Left ventricle myocardium inferior (tissue), 1 donor: Measurements from ENCODE around the gene CAPN2. TPM values are rescaled to one million over a fixed set of nuclear protein-coding genes. Genes with fewer than 3 reads are reported as not detected.
"Not testable (repeated sequence)": the region's sequence is repeated elsewhere in the genome, so short reads cannot be mapped to it uniquely, and the experiment has no call there.

ENCODE experiments used
- DNase-seq: peaks from one replicate; pipeline ENCODE4 v3.0.0-alpha.2; 2020
- H3K27ac ChIP-seq: fragments of 200-600 bp; replicated peaks from 2 replicates; pipeline ENCODE4 v1.8.0; 2021
- H3K27me3 ChIP-seq: fragments of 200-600 bp; 2 replicates; pipeline ENCODE4 v1.8.0; 2021; ENCODE audit warnings: low read depth
- H3K36me3 ChIP-seq: fragments of 200-600 bp; 2 replicates; pipeline ENCODE4 v1.8.0; 2021
- H3K4me1 ChIP-seq: fragments of 200-600 bp; 2 replicates; pipeline ENCODE4 v1.8.0; 2021
- H3K4me3 ChIP-seq: fragments of 200-600 bp; 2 replicates; pipeline ENCODE4 v1.8.0; 2021; ENCODE audit warnings: mild to moderate bottlenecking, moderate library complexity
- H3K9me3 ChIP-seq: fragments of 200-600 bp; replicated peaks from 2 replicates; pipeline ENCODE4 v1.8.0; 2021
- CTCF ChIP-seq: fragments of 200-600 bp; IDR thresholded peaks from 2 replicates; pipeline ENCODE4 v1.8.0; 2021; ENCODE audit warnings: antibody characterized with exemption, mild to moderate bottlenecking, borderline replicate concordance
- intact Hi-C: fragments of 100-400 bp; cut with micrococcal nuclease; formaldehyde crosslinking; loops from one replicate; pipeline ENCODE4 v1.11.0; 2022
- total RNA-seq: library from RNA; stranded (reverse); fragmentation: NEBNext Ultra II Directional; extraction: Animal tissue kit (Norgen Biotek cat#: 25700); gene quantifications from one replicate; pipeline ENCODE4 v1.2.1, GENCODE V29; 2021
- donor health status: DM: no; HTN: yes; CAD: no; lungs with severe emphysema.

Gene CAPN2
- total RNA-seq, 1 donor from 2014 or later, result 65.3 TPM

- no peak for DNase-seq
- intact Hi-C loops, result no loop called here
- peaks cover under 1% of the 10 kb centered on the region for H3K36me3 ChIP-seq
- peak overlapping the region; percentile 16 for H3K4me3 ChIP-seq
- H3K27me3 ChIP-seq, result no peaks in the 10 kb centered on the region
- no peaks in the 10 kb centered on the region for H3K9me3 ChIP-seq
- TF ChIP-seq CTCF, result no peak
- peak overlapping the region; percentile 85 for H3K27ac ChIP-seq
- H3K4me1 ChIP-seq, result peaks cover 99% of the 10 kb centered on the region
Measured at GRCh38 chr1:223733898-223734852, 21.8 kb downstream of the CAPN2 start.

GRCh38 chr1:223736638-223737037, 24.3 kb downstream of the CAPN2 start:
- DNase-seq, H3K4me3 ChIP-seq, H3K9me3 ChIP-seq, H3K27me3 ChIP-seq, H3K36me3 ChIP-seq, intact Hi-C loops: not testable (repeated sequence)
- H3K27ac ChIP-seq, result peak overlapping the region; percentile 85
- H3K4me1 ChIP-seq, result peaks cover 97% of the 10 kb centered on the region

DNA sequence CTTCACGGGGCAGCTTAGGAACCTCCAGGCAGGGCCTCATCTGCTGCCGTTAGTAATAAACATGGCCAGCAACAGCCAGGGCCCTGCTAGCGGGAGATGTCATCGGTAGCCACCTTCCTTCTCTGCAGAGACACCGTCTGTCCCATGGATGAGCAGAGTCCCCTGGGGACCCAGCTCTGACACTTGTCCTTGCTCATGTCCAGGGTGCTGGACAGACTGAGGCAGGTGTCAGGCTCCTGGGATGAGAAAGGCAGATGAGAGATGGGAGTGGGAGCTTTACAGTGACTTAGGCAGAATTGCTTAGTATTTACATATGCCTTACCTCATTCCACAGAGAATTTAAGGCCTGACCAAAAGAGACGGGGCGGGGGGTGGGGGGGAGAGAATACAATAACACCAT, 25.0 kb downstream of the CAPN2 start:
- Histone ChIP-seq H3K4me3 (no peak overlapping the region), H3K36me3 (no peaks in the 10 kb centered on the region), H3K9me3 (no peaks in the 10 kb centered on the region), H3K27me3 (no peaks in the 10 kb centered on the region), H3K27ac (peak overlapping the region; percentile 85), H3K4me1 (peaks cover 96% of the 10 kb centered on the region)
- intact Hi-C loops, result no loop called here
- no peak for TF ChIP-seq CTCF
- no peak for DNase-seq

GRCh38 chr1:223738465-223739365, 26.4 kb downstream of the CAPN2 start:
- Histone ChIP-seq H3K4me3 (no peak overlapping the region), H3K27me3 (no peaks in the 10 kb centered on the region), H3K27ac (peak overlapping the region; percentile 79), H3K4me1 (peaks cover 96% of the 10 kb centered on the region), H3K9me3 (no peaks in the 10 kb centered on the region), H3K36me3 (no peaks in the 10 kb centered on the region)
- no peak for TF ChIP-seq CTCF
- no peak for DNase-seq
- intact Hi-C loops, result no loop called here

- no peaks in the 10 kb centered on the region for H3K27me3 ChIP-seq
- DNase-seq, result no peak
- no peaks in the 10 kb centered on the region for H3K9me3 ChIP-seq
- H3K4me3 ChIP-seq, result no peak overlapping the region
- peak overlapping the region; percentile 79 for H3K27ac ChIP-seq
- no peak for TF ChIP-seq CTCF
- peaks cover 96% of the 10 kb centered on the region for H3K4me1 ChIP-seq
- intact Hi-C loops, result no loop called here
- peaks cover 6% of the 10 kb centered on the region for H3K36me3 ChIP-seq
Measured at GRCh38 chr1:223739366-223740037, 27.2 kb downstream of the CAPN2 start.

DNA sequence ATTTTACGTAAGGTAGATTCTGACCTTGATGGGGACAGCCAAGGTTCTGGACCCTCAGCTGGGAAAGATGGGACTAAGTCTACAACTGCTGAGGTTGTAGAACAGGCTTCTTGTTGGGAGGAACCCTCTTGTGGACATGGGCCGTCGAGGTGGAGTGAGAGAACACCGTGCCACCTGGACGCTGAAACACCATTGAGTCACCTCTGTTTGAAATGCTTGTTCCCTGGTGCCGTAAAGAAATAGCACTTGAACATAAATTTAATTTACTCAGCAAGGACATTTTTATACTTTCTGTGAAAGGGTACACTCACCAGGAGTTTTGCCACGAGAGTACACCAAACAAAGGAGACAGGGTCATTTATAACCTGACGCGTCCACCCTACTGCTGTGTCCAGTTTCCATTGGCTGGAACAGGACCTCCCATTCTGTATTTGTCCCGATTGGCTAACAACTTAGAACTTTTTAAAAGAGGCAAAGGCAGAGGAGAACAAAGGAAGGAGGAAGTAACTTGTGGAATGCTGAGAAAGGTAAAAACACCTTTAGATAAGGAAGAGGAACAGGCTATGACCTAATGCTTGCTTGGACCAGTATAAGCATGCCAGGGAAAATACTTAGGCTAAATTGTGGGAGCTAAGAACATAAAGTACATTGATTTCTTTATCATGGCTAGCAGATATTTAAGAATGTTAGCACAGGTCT, 27.8 kb downstream of the CAPN2 start:
- H3K27me3 ChIP-seq, DNase-seq, intact Hi-C loops, H3K4me3 ChIP-seq, H3K9me3 ChIP-seq: not testable (repeated sequence)
- H3K27ac ChIP-seq, result peak overlapping the region; percentile 79
- H3K4me1 ChIP-seq, result peaks cover 89% of the 10 kb centered on the region
- peaks cover 13% of the 10 kb centered on the region for H3K36me3 ChIP-seq
